HepG2 (cell line): ENCODE data around the gene TNNT1. TPM values are rescaled to one million over a fixed set of nuclear protein-coding genes. Genes with fewer than 3 reads are reported as not detected.

ENCODE experiments used
- ATAC-seq: fragments of 200-7000 bp; cut with Tn5 transposase; 3 replicates; pipeline ENCODE4 v1.9.1; 2020; ENCODE audit warnings: mild to moderate bottlenecking, moderate library complexity
- BruUV-seq: library from RNA; stranded (reverse); fragments of 400-500 nt; replicated peaks from 2 replicates; lab custom pipeline; 2021; lab: Mats Ljungman, UMichigan
- CTCF ChIA-PET: fragments of 300-600 bp; formaldehyde crosslinking; extraction: SDS; loops from one replicate; lab custom pipeline; 2021; ENCODE audit warnings: low total read pairs, inconsistent platforms, low intra/inter-chr PET ratio; lab: Yijun Ruan, JAX
- POLR2A ChIA-PET: fragments of 350-600 bp; sonication (Branson Sonifier 250); formaldehyde crosslinking; loops from one replicate; lab custom pipeline; 2020; ENCODE audit warnings: antibody characterized with exemption, inconsistent platforms; lab: Yijun Ruan, JAX
- DNase-seq: peaks from one replicate; pipeline ENCODE4 v3.0.0-alpha.2; 2015; ENCODE audit warnings: low spot score
- FAIRE-seq: peaks from 3 replicates; lab custom pipeline; 2011; peaks lifted over from hg19 to GRCh38; lab: Jason Lieb, UNC
- H2AFZ ChIP-seq: one replicate; pipeline ENCODE4 v1.6.1; 2011; ENCODE audit warnings: low read length, inconsistent platforms
- H3K27ac ChIP-seq: fragments of 300-600 bp; 3 replicates; pipeline ENCODE4 v1.8.0; 2011; ENCODE audit warnings: mixed run types, mild to moderate bottlenecking, mixed read lengths, low read length, inconsistent platforms; ENCODE audit not compliant: insufficient read depth; ENCODE audit errors: extremely low read length
- H3K27me3 ChIP-seq, 2 experiments: fragments of 200-600 bp in 1 of 2; 2 replicates in 1 of 2; 3 replicates in 1 of 2; pipeline versions ENCODE4 v1.6.0 to v1.8.0; 2011; ENCODE audit warnings: low read length in 2 of 2, mild to moderate bottlenecking in 2 of 2, moderate library complexity in 2 of 2, inconsistent platforms in 1 of 2; ENCODE audit not compliant: insufficient read depth in 2 of 2, control insufficient read depth in 1 of 2
- H3K36me3 ChIP-seq, 2 experiments: fragments of 200-600 bp in 1 of 2; replicated peaks in 1 of 2; 2 replicates in 1 of 2; 3 replicates in 1 of 2; pipeline versions ENCODE4 v1.5.1 to v1.8.0; 2011; ENCODE audit warnings: low read length in 2 of 2, inconsistent platforms in 1 of 2; ENCODE audit not compliant: insufficient read depth in 2 of 2, control insufficient read depth in 1 of 2
- H3K4me1 ChIP-seq: 2 replicates; pipeline ENCODE4 v1.5.1; 2012; ENCODE audit warnings: low read length, inconsistent platforms; ENCODE audit not compliant: insufficient read depth
- H3K4me2 ChIP-seq: 2 replicates; pipeline ENCODE4 v1.6.0; 2011; ENCODE audit warnings: low read depth, low read length, inconsistent platforms
- H3K4me3 ChIP-seq, 3 experiments: fragments of 200-600 bp in 1 of 3; sonication (generic), shearing (Covaris generic) in 1 of 3; replicated peaks in 1 of 3; 2 replicates each; pipeline ENCODE4 v1.5.1; 2011 to 2016; ENCODE audit warnings: low read length in 3 of 3, inconsistent platforms in 2 of 3, low read depth in 2 of 3, mild to moderate bottlenecking in 2 of 3, control low read depth in 1 of 3, mixed read lengths in 1 of 3; ENCODE audit not compliant: insufficient read depth in 1 of 3
- H3K79me2 ChIP-seq: one replicate; pipeline ENCODE4 v1.6.1; 2011; ENCODE audit warnings: low read length, inconsistent platforms; ENCODE audit not compliant: insufficient read depth
- H3K9ac ChIP-seq: 2 replicates; pipeline ENCODE4 v1.6.0; 2011; ENCODE audit warnings: mild to moderate bottlenecking, low read depth, low read length, inconsistent platforms; ENCODE audit not compliant: insufficient read depth
- H3K9me3 ChIP-seq: 2 replicates; pipeline ENCODE4 v1.5.1; 2012; ENCODE audit warnings: mild to moderate bottlenecking, low read length
- H4K20me1 ChIP-seq: 2 replicates; pipeline ENCODE4 v1.6.0; 2011; ENCODE audit warnings: inconsistent platforms, mild to moderate bottlenecking, low read length, moderate library complexity; ENCODE audit not compliant: insufficient read depth
- SPEN ChIP-seq: sonication (generic); formaldehyde crosslinking; IDR thresholded peaks from 2 replicates; pipeline ENCODE4 v1.5.1; 2020; ENCODE audit warnings: low read depth, mild to moderate bottlenecking, missing genetic modification reagents
- WGBS: methylation state at CpG from one replicate; pipeline ENCODE4 v1.1.6; 2017; ENCODE audit warnings: low lambda C conversion rate; 5-methylcytosine and 5-hydroxymethylcytosine counted together
- in situ Hi-C: cut with HindIII; loops from 2 replicates; pipeline ENCODE4 v1.10.0; 2017; ENCODE audit warnings: low pct_unique_long_range_greater_than_20kb; ENCODE audit not compliant: extremely low pct_ligation_motif_present
- intact Hi-C: fragments of 100-400 bp; cut with micrococcal nuclease; formaldehyde crosslinking; loops from one replicate; pipeline ENCODE4 v1.10.0; 2022; ENCODE audit not compliant: unreplicated experiment
- polyA plus RNA-seq, 8 experiments: library from polyadenylated mRNA; depleted of rRNA in 3 of 8; stranded (reverse) in 7 of 8; unstranded in 1 of 8; fragments of >200 nt; fragmentation: Illumina TruSeq in 4 of 8; extraction: Trizol in 4 of 8; gene quantifications; 2 replicates each; pipeline versions ENCODE4 v1.2.1 to v1.2.3, GENCODE V29; 2011 to 2016; ENCODE audit warnings: low read depth in 4 of 8, missing spikeins in 1 of 8, mixed read lengths in 1 of 8; ENCODE audit not compliant: insufficient read depth in 1 of 8
- total RNA-seq, 5 experiments: library from RNA; depleted of rRNA; stranded (reverse); fragments of >200 nt; fragmentation: Illumina TruSeq; extraction: Trizol; gene quantifications; 2 replicates each; pipeline ENCODE4 v1.2.3, GENCODE V29; 2016; ENCODE audit warnings: low read depth in 1 of 5
- TF ChIP-seq, protein P1 (sequence below): sonication (generic); formaldehyde crosslinking; IDR thresholded peaks from 2 replicates; pipeline ENCODE4 v1.5.1; 2020; ENCODE audit warnings: mild to moderate bottlenecking, missing genetic modification reagents, moderate library complexity
- TF ChIP-seq, protein P2 (sequence below), 2 experiments: IDR thresholded peaks; 2 replicates each; pipeline ENCODE4 v1.6.1; 2011 to 2012; ENCODE audit warnings: low read length in 2 of 2, borderline replicate concordance in 1 of 2, low read depth in 1 of 2, mild to moderate bottlenecking in 1 of 2, moderate library complexity in 1 of 2

Gene TNNT1
- total and polyA plus RNA-seq, 2 of the 13 experiments (the other 11 are each of a cell fraction or from before 2014, with no cell fraction given) = 1.3 to 2.4 TPM

DNA sequence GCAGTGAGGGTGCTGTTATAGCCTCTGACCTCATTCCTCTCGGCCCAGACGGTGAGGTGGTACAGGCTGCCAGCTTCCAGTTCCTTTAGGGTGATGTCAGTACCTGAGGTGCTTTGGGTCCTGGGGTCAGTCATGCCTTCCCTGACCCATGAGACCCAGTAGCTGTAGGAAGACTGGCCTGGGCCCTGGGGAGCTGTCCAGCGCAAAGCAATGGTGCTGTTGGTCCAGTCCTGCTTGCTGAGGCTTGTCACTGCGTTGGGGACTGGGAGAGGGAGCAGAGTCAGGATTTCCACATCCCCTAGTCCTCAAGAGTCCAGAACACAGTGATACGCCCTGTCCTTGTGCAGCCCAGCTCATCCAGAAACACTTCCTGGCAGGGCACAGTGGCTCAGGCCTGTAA, 49.6 kb upstream of the TNNT1 start:
- Histone ChIP-seq H4K20me1 (peaks cover 4% of the 10 kb centered on the region; the same call in 1 of the 2 replicates), H3K79me2 (no peaks in the 10 kb centered on the region), H3K27me3 (no peaks in the 10 kb centered on the region), H2AFZ (no peak overlapping the region), H3K36me3 (peaks cover 25 to 73% of the 10 kb centered on the region in 2 experiments), H3K4me1 (peaks cover 7% of the 10 kb centered on the region), H3K4me3 (no peak overlapping the region), H3K9ac (no peak overlapping the region), H3K4me2 (no peak overlapping the region), H3K27ac (no peak overlapping the region), H3K9me3 (no peaks in the 10 kb centered on the region)
- FAIRE-seq = no peak
- intact Hi-C loops (no loop called here), in situ Hi-C loops (no loop called here)
- ChIA-PET CTCF (no interaction called here), POLR2A (interaction anchor here (0.8 to 6.1 kb wide), 4 partner anchors 8 to 209 kb away, joined by 4 to 28 read pairs (median 6); partner anchors contain the start of genes PTPRH and UBE2S)
- BruUV-seq = no TSS peak
- DNase-seq = no peak
- TF ChIP-seq SPEN (CRISPR knock-in tag) = no peak
- TF ChIP-seq, protein P1, sequence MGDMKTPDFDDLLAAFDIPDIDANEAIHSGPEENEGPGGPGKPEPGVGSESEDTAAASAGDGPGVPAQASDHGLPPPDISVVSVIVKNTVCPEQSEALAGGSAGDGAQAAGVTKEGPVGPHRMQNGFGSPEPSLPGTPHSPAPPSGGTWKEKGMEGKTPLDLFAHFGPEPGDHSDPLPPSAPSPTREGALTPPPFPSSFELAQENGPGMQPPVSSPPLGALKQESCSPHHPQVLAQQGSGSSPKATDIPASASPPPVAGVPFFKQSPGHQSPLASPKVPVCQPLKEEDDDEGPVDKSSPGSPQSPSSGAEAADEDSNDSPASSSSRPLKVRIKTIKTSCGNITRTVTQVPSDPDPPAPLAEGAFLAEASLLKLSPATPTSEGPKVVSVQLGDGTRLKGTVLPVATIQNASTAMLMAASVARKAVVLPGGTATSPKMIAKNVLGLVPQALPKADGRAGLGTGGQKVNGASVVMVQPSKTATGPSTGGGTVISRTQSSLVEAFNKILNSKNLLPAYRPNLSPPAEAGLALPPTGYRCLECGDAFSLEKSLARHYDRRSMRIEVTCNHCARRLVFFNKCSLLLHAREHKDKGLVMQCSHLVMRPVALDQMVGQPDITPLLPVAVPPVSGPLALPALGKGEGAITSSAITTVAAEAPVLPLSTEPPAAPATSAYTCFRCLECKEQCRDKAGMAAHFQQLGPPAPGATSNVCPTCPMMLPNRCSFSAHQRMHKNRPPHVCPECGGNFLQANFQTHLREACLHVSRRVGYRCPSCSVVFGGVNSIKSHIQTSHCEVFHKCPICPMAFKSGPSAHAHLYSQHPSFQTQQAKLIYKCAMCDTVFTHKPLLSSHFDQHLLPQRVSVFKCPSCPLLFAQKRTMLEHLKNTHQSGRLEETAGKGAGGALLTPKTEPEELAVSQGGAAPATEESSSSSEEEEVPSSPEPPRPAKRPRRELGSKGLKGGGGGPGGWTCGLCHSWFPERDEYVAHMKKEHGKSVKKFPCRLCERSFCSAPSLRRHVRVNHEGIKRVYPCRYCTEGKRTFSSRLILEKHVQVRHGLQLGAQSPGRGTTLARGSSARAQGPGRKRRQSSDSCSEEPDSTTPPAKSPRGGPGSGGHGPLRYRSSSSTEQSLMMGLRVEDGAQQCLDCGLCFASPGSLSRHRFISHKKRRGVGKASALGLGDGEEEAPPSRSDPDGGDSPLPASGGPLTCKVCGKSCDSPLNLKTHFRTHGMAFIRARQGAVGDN (CRISPR knock-in tag) = 0 out of 2 replicates have a peak, but pooled peaks have one; percentile 18
- TF ChIP-seq, protein P2, sequence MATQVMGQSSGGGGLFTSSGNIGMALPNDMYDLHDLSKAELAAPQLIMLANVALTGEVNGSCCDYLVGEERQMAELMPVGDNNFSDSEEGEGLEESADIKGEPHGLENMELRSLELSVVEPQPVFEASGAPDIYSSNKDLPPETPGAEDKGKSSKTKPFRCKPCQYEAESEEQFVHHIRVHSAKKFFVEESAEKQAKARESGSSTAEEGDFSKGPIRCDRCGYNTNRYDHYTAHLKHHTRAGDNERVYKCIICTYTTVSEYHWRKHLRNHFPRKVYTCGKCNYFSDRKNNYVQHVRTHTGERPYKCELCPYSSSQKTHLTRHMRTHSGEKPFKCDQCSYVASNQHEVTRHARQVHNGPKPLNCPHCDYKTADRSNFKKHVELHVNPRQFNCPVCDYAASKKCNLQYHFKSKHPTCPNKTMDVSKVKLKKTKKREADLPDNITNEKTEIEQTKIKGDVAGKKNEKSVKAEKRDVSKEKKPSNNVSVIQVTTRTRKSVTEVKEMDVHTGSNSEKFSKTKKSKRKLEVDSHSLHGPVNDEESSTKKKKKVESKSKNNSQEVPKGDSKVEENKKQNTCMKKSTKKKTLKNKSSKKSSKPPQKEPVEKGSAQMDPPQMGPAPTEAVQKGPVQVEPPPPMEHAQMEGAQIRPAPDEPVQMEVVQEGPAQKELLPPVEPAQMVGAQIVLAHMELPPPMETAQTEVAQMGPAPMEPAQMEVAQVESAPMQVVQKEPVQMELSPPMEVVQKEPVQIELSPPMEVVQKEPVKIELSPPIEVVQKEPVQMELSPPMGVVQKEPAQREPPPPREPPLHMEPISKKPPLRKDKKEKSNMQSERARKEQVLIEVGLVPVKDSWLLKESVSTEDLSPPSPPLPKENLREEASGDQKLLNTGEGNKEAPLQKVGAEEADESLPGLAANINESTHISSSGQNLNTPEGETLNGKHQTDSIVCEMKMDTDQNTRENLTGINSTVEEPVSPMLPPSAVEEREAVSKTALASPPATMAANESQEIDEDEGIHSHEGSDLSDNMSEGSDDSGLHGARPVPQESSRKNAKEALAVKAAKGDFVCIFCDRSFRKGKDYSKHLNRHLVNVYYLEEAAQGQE (IDR thresholded peaks at IDR 0.05; ENCODE audit: borderline replicate concordance in 1 of 2, low read depth in 1 of 2, low read length in 2 of 2) = peak; percentile 49 to 84
- no peak; the same call in 2 of the 3 replicates for ATAC-seq
- WGBS = 94% methylated on average over 2 of the region's 5 CpGs
